A172 (cell line): ENCODE measurements around the gene SUSD6. TPM values are rescaled to one million over a fixed set of nuclear protein-coding genes. Genes with fewer than 3 reads are reported as not detected.
"Not testable (repeated sequence)": the region's sequence is repeated elsewhere in the genome, so short reads cannot be mapped to it uniquely, and the experiment has no call there.

Experiments
- DNase-seq: peaks from one replicate; pipeline ENCODE4 v3.0.0-alpha.2; 2015; ENCODE audit warnings: low spot score
- total RNA-seq: library from RNA; depleted of rRNA; stranded (reverse); fragments of >200 nt; shearing (Covaris generic); gene quantifications from 2 replicates; pipeline ENCODE4 v1.2.3, GENCODE V29; 2014

The SUSD6 gene
- total RNA-seq, 1 experiment from 2014 or later: 2.4 TPM

- DNase-seq: peak; percentile 4
Observed at GRCh38 chr14:69712599-69713088, 101.2 kb downstream of the SUSD6 start.

GRCh38 chr14:69713209-69713781, 101.9 kb downstream of the SUSD6 start:
- DNase-seq: no peak

DNA sequence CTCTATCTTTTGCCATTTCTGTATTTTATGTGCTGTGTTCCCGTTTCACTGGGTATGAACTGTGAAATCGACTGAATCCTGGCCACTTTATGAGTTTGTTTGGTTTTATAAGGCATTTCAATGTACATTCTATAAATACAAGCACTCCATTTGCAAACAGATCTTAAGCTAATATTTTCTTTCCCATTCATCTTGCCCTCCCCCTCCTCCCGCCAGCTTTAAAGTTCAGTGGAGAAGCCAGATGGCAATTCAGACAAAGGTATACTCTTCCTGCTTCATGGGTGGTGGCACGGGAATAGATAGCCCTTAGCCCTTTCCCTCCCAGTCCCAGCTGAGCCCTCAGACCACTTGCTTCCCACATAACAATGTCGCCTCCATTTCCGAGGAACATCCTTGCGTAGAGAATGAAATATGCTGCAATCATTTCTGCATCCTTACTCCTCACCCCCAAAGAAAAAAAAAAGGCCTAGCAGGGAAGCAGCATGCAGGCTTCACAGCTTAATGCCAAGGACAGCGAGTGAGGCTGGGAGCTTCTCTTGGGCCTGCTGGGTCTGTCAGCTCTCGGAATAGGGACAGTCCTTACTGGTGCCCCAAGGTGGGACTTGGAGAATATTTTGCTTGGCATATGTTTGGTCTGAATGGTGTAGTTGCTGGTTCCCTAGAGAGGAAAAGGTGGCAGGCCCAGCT, 102.7 kb downstream of the SUSD6 start:
- no peak for DNase-seq

GRCh38 chr14:69715725-69716477, 104.5 kb downstream of the SUSD6 start:
- DNase-seq: peak; percentile 13

DNA sequence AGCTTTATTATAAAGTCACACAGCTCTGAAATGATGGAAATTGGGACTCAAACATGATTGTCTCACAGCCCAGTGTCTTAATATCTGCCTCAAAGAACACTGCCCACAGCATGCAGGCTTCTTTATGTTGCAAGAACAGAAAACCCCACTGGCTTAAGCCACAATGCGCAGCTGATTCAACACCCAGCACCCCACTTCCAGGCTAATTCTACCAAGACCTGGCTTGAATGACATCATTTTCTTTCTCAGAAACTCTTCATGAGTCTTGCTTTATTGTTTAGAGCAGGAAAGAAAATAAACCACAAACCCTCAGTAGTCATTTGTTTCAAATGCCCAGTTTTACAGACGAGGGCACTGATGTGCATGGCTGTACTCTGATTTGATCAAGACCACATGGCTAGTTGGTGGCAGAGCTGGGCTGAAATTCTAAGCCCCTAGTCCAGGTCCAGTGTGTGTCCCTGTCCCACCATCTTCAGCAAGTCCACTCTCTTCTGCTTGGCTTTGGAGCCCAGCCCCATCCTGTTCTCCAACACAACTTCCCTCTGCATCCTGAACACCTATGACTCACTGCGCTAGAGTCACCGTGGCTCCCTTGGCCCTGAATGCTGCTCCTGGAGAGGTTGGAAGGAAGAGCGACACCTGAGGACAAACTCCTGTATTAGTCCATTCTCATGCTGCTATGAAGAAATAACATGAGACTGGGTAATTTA, 105.2 kb downstream of the SUSD6 start:
- peak; percentile 63 for DNase-seq

GRCh38 chr14:69718614-69719013, 107.2 kb downstream of the SUSD6 start:
- not testable (repeated sequence) for DNase-seq

DNA sequence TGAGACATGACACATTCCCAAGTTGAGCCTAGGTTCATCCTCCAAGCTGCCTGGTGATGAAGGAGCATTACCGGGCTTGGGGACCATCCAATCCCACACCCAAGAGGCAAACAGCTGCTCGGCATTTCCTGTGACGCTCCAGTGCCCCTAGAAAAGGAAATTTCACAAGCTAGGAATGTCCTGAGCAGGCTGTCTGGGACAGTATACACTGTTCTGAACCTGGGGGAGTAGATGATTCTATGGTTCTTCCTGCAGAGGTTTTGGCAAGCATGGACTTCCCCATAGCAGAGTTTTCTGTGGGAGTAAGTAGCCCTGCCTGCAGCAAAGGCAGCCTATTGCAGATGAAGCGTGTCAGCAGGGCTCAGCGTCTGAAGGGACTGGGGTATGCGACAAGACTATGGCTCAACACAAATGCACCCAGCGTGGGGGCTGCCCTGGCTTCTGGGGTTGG, 108.1 kb downstream of the SUSD6 start:
- no peak for DNase-seq

GRCh38 chr14:69720912-69721311, 109.5 kb downstream of the SUSD6 start:
- DNase-seq: no peak

DNA sequence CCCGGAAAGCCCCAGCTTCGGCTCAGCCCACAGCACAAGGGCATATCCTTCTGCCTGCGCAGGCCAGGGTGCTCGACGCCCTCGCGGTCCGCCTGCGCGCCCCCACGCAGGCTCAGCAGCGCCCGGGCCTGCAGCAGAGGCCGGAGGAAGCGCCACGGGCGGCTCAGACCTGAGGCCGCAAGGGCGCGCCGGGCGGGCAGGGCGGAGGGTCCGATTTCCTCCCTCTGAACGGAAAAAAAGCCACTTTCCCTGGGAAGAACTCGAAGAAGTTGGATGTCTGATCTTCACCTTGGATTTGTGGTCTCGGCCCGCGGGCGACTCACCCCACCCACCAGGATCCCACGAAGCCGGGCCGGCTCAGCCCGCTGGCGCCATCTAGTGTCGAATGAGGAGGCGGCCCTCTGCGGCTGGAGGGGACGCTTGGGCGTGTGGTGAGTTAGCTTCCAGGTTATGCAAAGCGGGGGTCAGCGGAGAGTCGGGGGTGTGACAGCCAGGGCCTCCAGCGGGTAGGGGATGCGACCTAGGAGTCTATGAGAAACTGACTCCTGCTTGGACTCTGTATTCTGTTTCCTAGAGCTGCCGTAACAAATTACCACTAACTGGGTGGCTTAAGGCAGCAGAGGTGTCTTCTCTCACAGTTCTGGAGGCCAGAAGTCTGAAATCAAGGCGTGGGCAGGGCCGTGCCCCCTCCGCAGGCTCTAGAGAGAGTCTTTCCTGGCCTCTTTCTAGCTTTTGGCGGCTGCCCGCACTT, 115.5 kb downstream of the SUSD6 start:
- DNase-seq: peak; percentile 18

- DNase-seq: no peak
Observed at GRCh38 chr14:69727860-69728259, 116.5 kb downstream of the SUSD6 start.

DNA sequence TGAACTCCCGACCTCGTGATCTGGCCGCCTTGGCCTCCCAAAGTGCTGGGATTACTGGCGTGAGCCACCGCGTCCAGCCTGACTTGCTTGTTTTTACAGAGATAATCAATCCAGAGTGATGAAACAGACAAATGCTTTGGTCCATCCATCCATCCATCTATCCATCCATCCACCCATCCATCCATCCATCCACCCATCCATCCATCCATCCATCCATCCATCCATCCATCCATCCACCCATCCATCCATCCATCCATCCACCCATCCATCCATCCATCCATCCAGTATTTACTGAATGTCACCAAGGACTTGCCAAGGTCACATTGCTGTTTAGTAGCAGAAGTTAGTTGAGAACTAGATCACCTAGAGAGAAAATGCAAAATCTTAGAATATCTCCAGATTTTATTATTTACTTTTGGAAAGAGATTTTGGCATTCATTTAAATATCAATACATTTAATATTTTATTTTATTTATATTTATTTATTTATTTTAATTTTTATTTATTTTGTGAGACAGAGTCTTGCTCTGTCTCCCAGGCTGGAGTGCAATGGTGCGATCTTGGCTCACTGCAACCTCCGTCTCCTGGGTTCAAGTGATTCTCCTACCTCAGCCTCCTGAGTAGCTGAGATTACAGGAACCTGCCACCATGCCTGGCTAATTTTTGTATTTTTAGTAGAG, 120.7 kb downstream of the SUSD6 start:
- not testable (repeated sequence) for DNase-seq

GRCh38 chr14:69736405-69736804, 125.0 kb downstream of the SUSD6 start:
- DNase-seq: not testable (repeated sequence)

DNA sequence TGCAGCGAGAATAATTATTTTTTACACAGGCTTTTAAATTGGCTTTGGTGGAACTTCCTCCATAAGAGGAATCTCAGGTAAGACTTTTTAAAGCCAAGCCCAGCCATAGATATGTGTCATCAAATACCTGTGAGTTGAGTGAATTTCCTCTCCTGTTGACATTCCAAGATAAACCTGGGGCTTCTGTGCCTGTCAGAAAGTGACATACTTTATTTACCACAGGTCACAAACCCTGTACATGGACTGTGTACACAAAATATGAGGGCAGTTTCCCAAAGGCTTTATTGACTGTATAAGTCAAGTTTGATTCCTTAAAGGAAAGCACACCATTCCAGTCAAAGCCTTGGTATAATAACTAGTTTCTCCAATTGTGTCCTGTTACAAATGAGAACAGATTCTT, 129.7 kb downstream of the SUSD6 start:
- no peak for DNase-seq

GRCh38 chr14:69749956-69750355, 138.6 kb downstream of the SUSD6 start:
- no peak for DNase-seq

- no peak for DNase-seq
Observed at GRCh38 chr14:69750495-69750894, 139.1 kb downstream of the SUSD6 start.

- no peak for DNase-seq
Observed at GRCh38 chr14:69752773-69753172, 141.4 kb downstream of the SUSD6 start.

DNA sequence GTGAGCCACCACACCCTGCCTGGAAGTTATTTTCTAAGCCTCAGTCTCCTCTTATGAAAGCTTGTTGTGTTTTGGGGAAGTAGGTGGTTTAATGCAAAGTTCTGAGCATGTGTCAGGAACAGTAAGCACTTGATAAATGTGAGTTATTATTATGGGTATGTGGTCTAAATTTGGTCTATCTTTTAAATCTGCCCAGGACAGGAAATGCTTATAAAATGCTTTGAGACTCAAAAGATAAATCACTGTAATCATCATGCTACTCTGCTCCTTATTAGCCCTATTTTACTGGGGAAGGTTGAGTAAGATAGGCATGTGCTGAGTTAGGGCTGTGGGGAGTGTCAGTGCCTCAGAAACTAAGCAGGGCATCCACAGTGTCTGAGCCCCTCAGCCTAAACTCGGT, 142.5 kb downstream of the SUSD6 start:
- DNase-seq: no peak

DNA sequence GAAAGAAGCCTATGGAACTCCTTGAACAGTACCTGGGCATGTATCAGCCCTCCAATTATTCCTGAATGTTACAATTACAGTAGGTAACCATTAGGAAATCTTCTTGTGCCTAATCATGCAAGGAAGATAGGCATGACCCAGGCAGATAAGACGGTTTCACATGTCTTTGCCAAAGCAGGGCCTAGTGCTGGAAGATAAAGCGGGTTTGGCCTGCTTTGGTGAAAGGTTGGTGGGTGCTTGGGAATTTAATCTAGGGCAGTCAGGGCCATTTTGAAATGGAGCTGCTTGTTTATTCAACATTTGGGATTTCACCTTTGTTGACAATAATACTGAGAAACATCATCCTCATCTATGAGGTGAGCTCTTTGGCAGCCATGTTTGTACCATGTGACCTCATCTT, 143.1 kb downstream of the SUSD6 start:
- DNase-seq: no peak

DNA sequence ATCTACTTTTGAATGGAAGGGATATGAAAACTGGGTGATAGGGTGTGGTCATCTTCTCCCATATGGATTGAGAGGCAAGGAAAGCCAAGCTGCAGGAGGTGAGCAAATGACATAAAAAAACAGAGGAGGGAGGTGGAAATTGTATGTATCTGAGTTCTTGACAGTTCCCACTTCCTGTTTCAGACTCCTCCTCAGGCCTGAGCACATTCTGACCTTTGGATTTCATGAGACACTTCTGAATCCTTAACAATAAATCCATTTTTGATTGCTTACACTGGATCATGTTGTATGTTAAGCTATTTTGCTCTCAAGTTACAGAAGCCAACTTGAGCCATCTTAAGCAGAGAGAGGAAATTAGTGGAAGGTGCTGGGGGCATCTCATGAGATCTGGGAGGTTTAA, 143.9 kb downstream of the SUSD6 start:
- DNase-seq: no peak

- DNase-seq: no peak
Observed at GRCh38 chr14:69755784-69756183, 144.4 kb downstream of the SUSD6 start.

DNA sequence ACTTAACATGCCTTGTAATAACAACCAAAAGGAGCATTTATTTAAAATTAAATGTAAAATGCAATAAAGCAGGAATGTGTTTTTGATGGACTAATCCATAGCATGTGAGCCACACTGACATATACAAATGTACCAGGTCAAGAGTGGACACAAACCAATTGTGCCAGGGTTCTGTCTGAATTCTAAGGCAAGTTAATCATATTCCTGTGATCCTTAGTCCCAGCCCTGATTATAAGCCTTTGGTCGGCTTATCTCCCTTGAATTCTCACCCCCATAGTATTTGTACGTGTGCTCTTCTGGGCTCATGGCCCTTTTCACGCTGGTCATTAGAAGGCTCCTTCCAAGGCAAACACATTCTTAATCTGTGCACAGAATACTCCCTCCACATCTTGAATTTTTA, 144.9 kb downstream of the SUSD6 start:
- DNase-seq: no peak
